HepG2 (cell line): Measurements from ENCODE around the gene DNAJC11. TPM values are rescaled to one million over a fixed set of nuclear protein-coding genes. Genes with fewer than 3 reads are reported as not detected.

Experiments used
- IKZF5 ChIP-seq: IDR thresholded peaks from 2 replicates; pipeline ENCODE4 v1.6.1; 2018; ENCODE audit warnings: missing genetic modification reagents, mild to moderate bottlenecking, missing compliant biosample characterization
- JUN ChIP-seq: sonication (generic); formaldehyde crosslinking; IDR thresholded peaks from 2 replicates; pipeline ENCODE4 v1.4.0; 2020; ENCODE audit warnings: mild to moderate bottlenecking, missing genetic modification reagents
- KIAA2018 ChIP-seq: sonication (generic); formaldehyde crosslinking; IDR thresholded peaks from 2 replicates; pipeline ENCODE4 v1.5.0; 2020; ENCODE audit warnings: mild to moderate bottlenecking, missing genetic modification reagents, borderline replicate concordance
- NAIF1 ChIP-seq: sonication (generic); formaldehyde crosslinking; IDR thresholded peaks from 2 replicates; pipeline ENCODE4 v1.5.0; 2020; ENCODE audit warnings: mild to moderate bottlenecking, missing genetic modification reagents, borderline replicate concordance
- ONECUT2 ChIP-seq: sonication (generic); formaldehyde crosslinking; IDR thresholded peaks from 2 replicates; pipeline ENCODE4 v1.4.0; 2020; ENCODE audit warnings: missing genetic modification reagents
- PBX2 ChIP-seq: IDR thresholded peaks from 2 replicates; pipeline ENCODE4 v1.6.1; 2016; ENCODE audit warnings: control low read depth
- POLR2AphosphoS5 ChIP-seq: IDR thresholded peaks from 2 replicates; pipeline ENCODE4 v1.6.1; 2012; ENCODE audit warnings: low read depth, low read length
- POLR2G ChIP-seq: fragments of 200-400 bp; formaldehyde crosslinking; IDR thresholded peaks from 2 replicates; pipeline ENCODE4 v1.6.1; 2018; ENCODE audit warnings: mild to moderate bottlenecking, low read depth, low read length, moderate library complexity
- SMC3 ChIP-seq: IDR thresholded peaks from 2 replicates; pipeline ENCODE4 v1.6.1; 2011; ENCODE audit warnings: low read length, improper control_type of control experiment
- THYN1 ChIP-seq: sonication (generic); formaldehyde crosslinking; IDR thresholded peaks from 2 replicates; pipeline ENCODE4 v1.8.1; 2023; ENCODE audit warnings: low read depth, mild to moderate bottlenecking, moderate library complexity, missing genetic modification reagents, borderline replicate concordance
- ZBTB34 ChIP-seq: sonication (generic); formaldehyde crosslinking; IDR thresholded peaks from 2 replicates; pipeline ENCODE4 v1.8.0; 2022; ENCODE audit warnings: mild to moderate bottlenecking, missing genetic modification reagents
- ZFP1 ChIP-seq: IDR thresholded peaks from 2 replicates; pipeline ENCODE4 v1.6.1; 2016
- ZNF136 ChIP-seq: sonication (generic); formaldehyde crosslinking; IDR thresholded peaks from 2 replicates; pipeline ENCODE4 v1.8.1; 2022; ENCODE audit warnings: low read depth, mild to moderate bottlenecking, moderate library complexity, missing genetic modification reagents
- ZNF383 ChIP-seq: sonication (generic); formaldehyde crosslinking; IDR thresholded peaks from 2 replicates; pipeline ENCODE4 v1.4.0; 2020; ENCODE audit warnings: missing genetic modification reagents, mild to moderate bottlenecking, borderline replicate concordance
- ZNF562 ChIP-seq: sonication (generic); formaldehyde crosslinking; IDR thresholded peaks from 2 replicates; pipeline ENCODE4 v1.8.0; 2022; ENCODE audit warnings: missing genetic modification reagents, borderline replicate concordance
- ZNF766 ChIP-seq: sonication (generic); formaldehyde crosslinking; IDR thresholded peaks from 2 replicates; pipeline ENCODE4 v1.5.0; 2020; ENCODE audit warnings: missing genetic modification reagents, borderline replicate concordance
- ZSCAN31 ChIP-seq: sonication (generic); formaldehyde crosslinking; IDR thresholded peaks from 2 replicates; pipeline ENCODE4 v1.5.0; 2020; ENCODE audit warnings: low read depth, mild to moderate bottlenecking, missing genetic modification reagents
- polyA plus RNA-seq, 8 experiments: library from polyadenylated mRNA; depleted of rRNA in 3 of 8; stranded (reverse) in 7 of 8; unstranded in 1 of 8; fragments of >200 nt; fragmentation: Illumina TruSeq in 4 of 8; extraction: Trizol in 4 of 8; gene quantifications; 2 replicates each; pipeline versions ENCODE4 v1.2.1 to v1.2.3, GENCODE V29; 2011 to 2016; ENCODE audit warnings: low read depth in 4 of 8, missing spikeins in 1 of 8, mixed read lengths in 1 of 8; ENCODE audit not compliant: insufficient read depth in 1 of 8
- total RNA-seq, 5 experiments: library from RNA; depleted of rRNA; stranded (reverse); fragments of >200 nt; fragmentation: Illumina TruSeq; extraction: Trizol; gene quantifications; 2 replicates each; pipeline ENCODE4 v1.2.3, GENCODE V29; 2016; ENCODE audit warnings: low read depth in 1 of 5

DNAJC11 gene
- total and polyA plus RNA-seq, 2 of the 13 experiments (the other 11 are each of a cell fraction or from before 2014, with no cell fraction given) = 25.1 to 47.6 TPM

GRCh38 chr1:6602669-6603237, 98.9 kb downstream of the DNAJC11 start, which contains the start of gene KLHL21 (continued):
- TF ChIP-seq KIAA2018 (CRISPR knock-in tag) (no peak), NAIF1 (CRISPR knock-in tag) (peak; percentile 69; the same call in 1 of the 2 replicates), POLR2G (peak; percentile 98), ZBTB34 (peak; percentile 61; the same call in 1 of the 2 replicates), ZNF562 (CRISPR knock-in tag) (no peak), ONECUT2 (no peak), SMC3 (no peak), ZNF383 (CRISPR knock-in tag) (no peak), IKZF5 (CRISPR knock-in tag) (peak; percentile 54; the same call in 1 of the 2 replicates), PBX2 (CRISPR knock-in tag) (no peak), ZNF136 (CRISPR knock-in tag) (no peak), ZFP1 (no peak), POLR2AphosphoS5 (peak; percentile 90), JUN (no peak), THYN1 (CRISPR knock-in tag) (0 out of 2 replicates have a peak, but pooled peaks have one; percentile 59), ZSCAN31 (CRISPR knock-in tag) (no peak), ZNF766 (CRISPR knock-in tag) (no peak)
